Natural killer cell (primary cell): ENCODE data around the gene PTPRN2. TPM values are rescaled to one million over a fixed set of nuclear protein-coding genes. Genes with fewer than 3 reads are reported as not detected.
"Not testable (repeated sequence)": the region's sequence is repeated elsewhere in the genome, so short reads cannot be mapped to it uniquely, and the experiment has no call there.

Source experiments
- ATAC-seq, 3 donors: fragments of 150-1000 bp in 2 of 3; fragments of 200-7000 bp in 1 of 3; cut with Tn5 transposase; 1 replicate in 1 of 3; 2 replicates in 2 of 3; pipeline ENCODE4 v1.10.0; 2021; ENCODE audit warnings: mild to moderate bottlenecking in 2 of 3, moderate library complexity in 2 of 3
- DNase-seq, 2 donors: peaks; one replicate each; pipeline versions ENCODE4 v3.0.0 to v3.0.0-alpha.2; 2013 to 2021; ENCODE audit warnings: mixed read lengths in 1 of 2
- H3K27ac ChIP-seq: one replicate; pipeline ENCODE4 v1.5.1; 2013; ENCODE audit warnings: mild to moderate bottlenecking, low read length
- H3K27me3 ChIP-seq: one replicate; pipeline ENCODE4 v1.6.1; 2013; ENCODE audit warnings: low read length; ENCODE audit not compliant: control insufficient read depth, insufficient read depth
- H3K36me3 ChIP-seq: one replicate; pipeline ENCODE4 v1.6.1; 2013; ENCODE audit warnings: low read length; ENCODE audit not compliant: control insufficient read depth, insufficient read depth
- H3K4me1 ChIP-seq: one replicate; pipeline ENCODE4 v1.6.1; 2013; ENCODE audit warnings: low read length; ENCODE audit not compliant: control insufficient read depth, insufficient read depth
- H3K4me3 ChIP-seq: one replicate; pipeline ENCODE4 v1.5.1; 2013; ENCODE audit warnings: low read length
- H3K9me3 ChIP-seq: one replicate; pipeline ENCODE4 v1.6.1; 2013; ENCODE audit warnings: low read length; ENCODE audit not compliant: control insufficient read depth, insufficient read depth
- H3K27ac Mint-ChIP-seq, 2 donors: one replicate each; pipeline ENCODE4 v1.8.0; 2022; ENCODE audit warnings: mild to moderate bottlenecking in 2 of 2, mixed read lengths in 2 of 2, moderate library complexity in 1 of 2
- H3K27me3 Mint-ChIP-seq, 2 donors: one replicate each; pipeline ENCODE4 v1.8.0; 2022; ENCODE audit warnings: low read depth in 2 of 2, mixed read lengths in 2 of 2
- H3K36me3 Mint-ChIP-seq: one replicate; pipeline ENCODE4 v1.8.0; 2022; ENCODE audit warnings: mixed read lengths
- H3K4me1 Mint-ChIP-seq, 2 donors: one replicate each; pipeline ENCODE4 v1.8.0; 2022; ENCODE audit warnings: mixed read lengths in 2 of 2
- H3K4me3 Mint-ChIP-seq: one replicate; pipeline ENCODE4 v1.8.0; 2022; ENCODE audit warnings: mild to moderate bottlenecking, moderate library complexity, mixed read lengths
- H3K9me3 Mint-ChIP-seq, 2 donors: one replicate each; pipeline ENCODE4 v1.8.0; 2022; ENCODE audit warnings: mixed read lengths in 2 of 2
- WGBS: methylation state at CpG from one replicate; pipeline ENCODE4 v1.1.7; 2013; ENCODE audit warnings: missing lambda C conversion rate; ENCODE audit not compliant: insufficient coverage; 5-methylcytosine and 5-hydroxymethylcytosine counted together
- intact Hi-C: fragments of 100-400 bp; cut with micrococcal nuclease; formaldehyde crosslinking; loops from one replicate; pipeline ENCODE4 v1.14.2; 2022
- total RNA-seq, 4 donors: library from RNA; stranded (reverse); fragments of 120-200 nt in 1 of 4; gene quantifications; one replicate each; pipeline versions ENCODE4 v1.2.3 to v1.2.4, GENCODE V29; 2013 to 2022
- TF ChIP-seq, protein P1 (sequence below): fragments of 200-600 bp; IDR thresholded peaks from one replicate; pipeline ENCODE4 v1.8.0; 2022; ENCODE audit warnings: antibody characterized with exemption

PTPRN2 gene
- total RNA-seq, 3 donors from 2014 or later (not counting 1 experiment from before 2014, with no cell fraction given), result 1.3 to 2.5 (median 1.9) TPM

DNA sequence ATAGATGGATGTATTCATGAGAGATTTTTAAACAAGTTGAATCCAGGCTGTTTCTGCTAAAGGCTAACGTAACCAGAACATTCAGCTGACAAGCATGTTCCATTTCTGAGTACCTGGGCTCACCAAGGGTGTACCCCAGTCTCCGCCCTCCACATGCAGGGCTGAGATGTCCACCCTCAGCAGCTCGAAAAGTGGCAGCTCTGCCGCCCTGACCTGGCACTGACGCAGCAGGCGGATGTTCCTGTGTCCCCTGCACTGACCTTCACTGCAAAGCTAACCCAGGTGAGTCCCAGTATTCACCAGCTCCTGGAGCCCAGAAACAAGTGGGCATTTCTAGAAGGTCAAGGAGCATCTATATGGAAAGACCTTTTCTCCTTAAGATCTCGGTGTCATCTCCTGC lies 437.4 kb downstream of the PTPRN2 start:
- Histone ChIP-seq H3K4me1 (no peaks in the 10 kb centered on the region), H3K27me3 (no peaks in the 10 kb centered on the region), H3K36me3 (no peaks in the 10 kb centered on the region), H3K9me3 (peaks cover 4% of the 10 kb centered on the region), H3K4me3 (no peak overlapping the region), H3K27ac (no peak overlapping the region)
- Mint-ChIP-seq H3K27ac (no peak overlapping the region), H3K36me3 (no peaks in the 10 kb centered on the region), H3K4me1 (no peaks in the 10 kb centered on the region), H3K27me3 (no peaks in the 10 kb centered on the region), H3K4me3 (no peak overlapping the region), H3K9me3 (peaks cover under 1 to 2% of the 10 kb centered on the region in 2 donors)
- DNase-seq (no peak), ATAC-seq (no peak)
- TF ChIP-seq, protein P1, sequence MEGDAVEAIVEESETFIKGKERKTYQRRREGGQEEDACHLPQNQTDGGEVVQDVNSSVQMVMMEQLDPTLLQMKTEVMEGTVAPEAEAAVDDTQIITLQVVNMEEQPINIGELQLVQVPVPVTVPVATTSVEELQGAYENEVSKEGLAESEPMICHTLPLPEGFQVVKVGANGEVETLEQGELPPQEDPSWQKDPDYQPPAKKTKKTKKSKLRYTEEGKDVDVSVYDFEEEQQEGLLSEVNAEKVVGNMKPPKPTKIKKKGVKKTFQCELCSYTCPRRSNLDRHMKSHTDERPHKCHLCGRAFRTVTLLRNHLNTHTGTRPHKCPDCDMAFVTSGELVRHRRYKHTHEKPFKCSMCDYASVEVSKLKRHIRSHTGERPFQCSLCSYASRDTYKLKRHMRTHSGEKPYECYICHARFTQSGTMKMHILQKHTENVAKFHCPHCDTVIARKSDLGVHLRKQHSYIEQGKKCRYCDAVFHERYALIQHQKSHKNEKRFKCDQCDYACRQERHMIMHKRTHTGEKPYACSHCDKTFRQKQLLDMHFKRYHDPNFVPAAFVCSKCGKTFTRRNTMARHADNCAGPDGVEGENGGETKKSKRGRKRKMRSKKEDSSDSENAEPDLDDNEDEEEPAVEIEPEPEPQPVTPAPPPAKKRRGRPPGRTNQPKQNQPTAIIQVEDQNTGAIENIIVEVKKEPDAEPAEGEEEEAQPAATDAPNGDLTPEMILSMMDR, result no peak
- WGBS, result 91% methylated on average over 6 of the region's 7 CpGs
- intact Hi-C loops, result no loop called here

DNA sequence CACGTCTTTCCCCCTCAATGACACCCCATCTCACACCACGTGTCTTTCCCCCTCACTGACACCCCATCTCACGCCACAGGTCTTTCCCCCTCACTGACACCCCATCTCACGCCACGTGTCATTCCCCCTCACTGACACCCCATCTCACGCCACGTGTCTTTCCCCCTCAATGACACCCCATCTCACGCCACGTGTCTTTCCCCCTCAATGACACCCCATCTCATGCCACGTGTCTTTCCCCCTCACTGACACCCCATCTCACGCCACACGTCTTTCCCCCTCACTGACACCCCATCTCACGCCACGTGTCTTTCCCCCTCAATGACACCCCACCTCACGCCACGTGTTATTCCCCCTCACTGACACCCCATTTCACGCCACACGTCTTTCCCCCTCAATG lies 440.2 kb downstream of the PTPRN2 start:
- H3K27me3 Mint-ChIP-seq, H3K36me3 ChIP-seq, H3K36me3 Mint-ChIP-seq, intact Hi-C loops, H3K27ac ChIP-seq, H3K4me3 Mint-ChIP-seq, H3K27me3 ChIP-seq, H3K4me1 ChIP-seq, H3K4me3 ChIP-seq, H3K27ac Mint-ChIP-seq, H3K9me3 Mint-ChIP-seq, DNase-seq, H3K9me3 ChIP-seq, H3K4me1 Mint-ChIP-seq, ATAC-seq: not testable (repeated sequence)
- 92% methylated on average over 18 of the region's 18 CpGs for WGBS

DNA sequence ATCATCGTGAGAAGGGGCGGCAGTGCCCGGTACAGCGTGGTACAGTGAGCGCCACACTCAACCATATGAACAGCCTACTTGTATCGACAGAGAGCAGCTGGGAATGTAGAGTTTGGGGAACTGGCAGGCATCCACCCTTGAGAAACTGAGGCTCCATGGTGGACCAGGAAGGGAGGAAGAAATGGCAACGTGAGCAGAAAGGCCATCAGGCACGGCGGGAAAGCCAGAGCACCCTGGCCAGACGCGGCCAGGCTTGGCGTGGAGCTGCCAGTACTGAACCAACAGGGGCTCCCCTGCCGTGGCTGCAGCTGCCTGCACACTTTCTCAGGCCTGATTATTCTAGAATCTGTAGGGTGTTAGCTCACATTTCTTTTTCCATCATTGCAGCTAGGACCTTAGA lies 442.3 kb downstream of the PTPRN2 start:
- DNase-seq (no peak), ATAC-seq (no peak)
- H3K27ac ChIP-seq, result no peak overlapping the region
- no peaks in the 10 kb centered on the region for H3K27me3 ChIP-seq
- no peak overlapping the region for H3K4me3 ChIP-seq
- TF ChIP-seq, protein P1, result no peak
- Mint-ChIP-seq H3K4me1 (no peaks in the 10 kb centered on the region), H3K4me3 (no peak overlapping the region), H3K27me3 (no peaks in the 10 kb centered on the region), H3K27ac (no peak overlapping the region), H3K9me3 (peaks cover 0 to 2% of the 10 kb centered on the region in 2 donors), H3K36me3 (no peaks in the 10 kb centered on the region)
- no peaks in the 10 kb centered on the region for H3K4me1 ChIP-seq
- intact Hi-C loops, result no loop called here
- peaks cover 3% of the 10 kb centered on the region for H3K9me3 ChIP-seq
- H3K36me3 ChIP-seq, result no peaks in the 10 kb centered on the region
- WGBS, result 91% methylated on average over 13 of the region's 13 CpGs

DNA sequence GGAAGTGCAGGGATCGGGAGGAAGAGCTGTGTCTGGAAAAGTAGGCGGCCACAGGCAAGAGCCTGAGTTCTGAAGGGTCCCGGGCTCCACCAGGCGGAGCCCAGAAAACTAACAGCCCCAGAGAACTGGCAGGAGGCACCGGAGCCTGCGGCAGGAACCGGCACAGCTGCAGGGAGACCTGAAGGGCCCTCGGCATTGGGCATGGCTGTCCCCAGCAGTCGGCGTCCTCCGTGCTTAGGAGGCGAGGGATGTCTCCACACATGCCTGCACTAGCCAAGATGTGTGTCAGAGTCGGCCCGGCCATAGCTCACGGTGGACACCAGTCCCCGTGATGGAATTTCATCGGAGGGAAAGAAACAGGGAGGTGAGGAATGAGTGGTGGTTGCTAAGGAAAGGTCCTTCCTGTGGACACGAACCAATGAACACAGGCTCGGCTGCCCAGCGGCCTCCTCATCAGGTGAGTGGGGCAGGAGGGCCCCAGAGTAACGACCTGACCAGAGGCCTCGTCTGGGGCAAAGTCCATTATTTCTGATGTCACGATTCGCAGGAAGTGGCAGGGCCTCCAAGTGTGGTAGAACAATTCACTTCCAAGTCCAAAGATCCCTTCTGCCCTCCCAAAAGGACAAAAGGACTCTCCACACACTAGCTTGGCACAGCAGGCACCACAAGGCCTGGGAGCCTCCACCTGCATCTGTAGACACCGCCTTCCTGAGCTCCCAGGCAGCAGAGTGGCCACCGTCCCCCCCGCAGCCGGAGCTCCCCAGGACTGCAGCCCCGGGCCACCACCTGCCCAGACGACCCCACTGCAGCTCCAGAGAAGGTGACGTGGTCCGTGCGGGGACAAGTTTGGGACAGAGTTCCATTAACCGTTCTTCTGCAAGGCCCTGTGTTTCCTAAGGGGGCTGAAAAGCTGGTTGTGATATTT lies 444.2 kb downstream of the PTPRN2 start:
- DNase-seq, result no peak
- intact Hi-C loops, result no loop called here
- no peaks in the 10 kb centered on the region for H3K27me3 ChIP-seq
- no peaks in the 10 kb centered on the region for H3K36me3 Mint-ChIP-seq
- WGBS, result 91% methylated on average over 34 of the region's 34 CpGs
- ATAC-seq, result no peak
- no peak overlapping the region for H3K4me3 Mint-ChIP-seq
- H3K9me3 Mint-ChIP-seq, result peaks cover 2 to 4% of the 10 kb centered on the region in 2 donors
- no peak overlapping the region for H3K27ac Mint-ChIP-seq
- H3K4me1 Mint-ChIP-seq, result no peaks in the 10 kb centered on the region
- peaks cover 3% of the 10 kb centered on the region for H3K9me3 ChIP-seq
- no peaks in the 10 kb centered on the region for H3K27me3 Mint-ChIP-seq
- no peak overlapping the region for H3K27ac ChIP-seq
- no peaks in the 10 kb centered on the region for H3K4me1 ChIP-seq
- H3K4me3 ChIP-seq, result no peak overlapping the region
- no peaks in the 10 kb centered on the region for H3K36me3 ChIP-seq
- TF ChIP-seq, protein P1, result no peak
